Heart right ventricle (tissue), 16 donors: ENCODE measurements around the gene HIGD1C. TPM values are rescaled to one million over a fixed set of nuclear protein-coding genes. Genes with fewer than 3 reads are reported as not detected.

Experiments used
- ATAC-seq, 8 donors: fragments of 200-7000 bp; cut with Tn5 transposase; one replicate each; pipeline ENCODE4 v1.9.1; 2020; ENCODE audit warnings: mild to moderate bottlenecking in 8 of 8, moderate library complexity in 8 of 8, moderate number of reproducible peaks in 1 of 8
- DNase-seq, 2 donors: peaks; one replicate each; pipeline ENCODE4 v3.0.0-alpha.2; 2020
- H3K27ac ChIP-seq, 10 donors: fragments of 200-600 bp; sonication (generic) in 2 of 10; one replicate each; pipeline versions ENCODE4 v1.5.0 to v1.8.0; 2020 to 2022; ENCODE audit warnings: mild to moderate bottlenecking in 3 of 10
- H3K27me3 ChIP-seq, 7 donors: fragments of 200-600 bp; one replicate each; pipeline ENCODE4 v1.8.0; 2021 to 2022; ENCODE audit warnings: mild to moderate bottlenecking in 2 of 7
- H3K36me3 ChIP-seq, 9 donors: fragments of 200-600 bp; sonication (generic) in 1 of 9; one replicate each; pipeline versions ENCODE4 v1.5.0 to v1.8.0; 2020 to 2022; ENCODE audit warnings: mild to moderate bottlenecking in 2 of 9
- H3K4me1 ChIP-seq, 9 donors: fragments of 200-600 bp; sonication (generic) in 1 of 9; one replicate each; pipeline versions ENCODE4 v1.5.0 to v1.8.0; 2020 to 2022; ENCODE audit warnings: mild to moderate bottlenecking in 4 of 9
- H3K4me3 ChIP-seq, 10 donors: fragments of 200-600 bp; sonication (generic) in 2 of 10; one replicate each; pipeline versions ENCODE4 v1.5.0 to v1.8.0; 2020 to 2022; ENCODE audit warnings: mild to moderate bottlenecking in 7 of 10, moderate library complexity in 2 of 10
- H3K9me3 ChIP-seq, 11 donors: fragments of 200-600 bp in 10 of 11; sonication (generic) in 2 of 11; one replicate each; pipeline versions ENCODE4 v1.5.0 to v1.8.0; 2013 to 2022; ENCODE audit warnings: mild to moderate bottlenecking in 2 of 11, control low read depth in 1 of 11, moderate library complexity in 1 of 11
- WGBS, 2 donors: extraction: QIAGEN DNeasy Blood & Tissue Kit; methylation state at CpG; one replicate each; pipeline ENCODE4 v1.1.7; 2013; ENCODE audit warnings: inconsistent platforms in 1 of 2; 5-methylcytosine and 5-hydroxymethylcytosine counted together
- intact Hi-C, 10 donors: fragments of 100-400 bp; cut with DNase I; formaldehyde crosslinking; loops; one replicate each; pipeline versions ENCODE4 v1.11.1 to v1.14.2; 2022
- polyA plus RNA-seq, 2 donors: library from polyadenylated mRNA; stranded (reverse); fragments of 200-250 nt; gene quantifications; one replicate each; pipeline ENCODE4 v1.2.3, GENCODE V29; 2013
- total RNA-seq, 10 donors: library from RNA; stranded (reverse); fragmentation: NEBNext Ultra II Directional in 3 of 10; extraction: Animal tissue kit (Norgen Biotek cat#: 25700) in 3 of 10; gene quantifications; one replicate each; pipeline versions ENCODE4 v1.2.1 to v1.2.4, GENCODE V29; 2021 to 2023
- TF ChIP-seq, protein P1 (sequence below), 9 donors: fragments of 200-600 bp; sonication (generic) in 2 of 9; IDR thresholded peaks; one replicate each; pipeline versions ENCODE4 v1.5.0 to v1.8.0; 2021 to 2022; ENCODE audit warnings: antibody characterized with exemption in 9 of 9, mild to moderate bottlenecking in 5 of 9, moderate library complexity in 1 of 9
- donor health status: Arrhythmogenic right ventricular cardiomyopathy.
- donor health status: ischemic (EF 13 %, LVEDD 7.1; RV severe dilation, severe dysfunction).
- donor health status: healthy with polysubstance abuse.
- donor health status: DM: no; HTN: yes; CAD: no.
- donor health status: DM: no; HTN: no; CAD: no.
- donor health status: ischemic (EF 25% LVEDD 6.9; RV normal size, moderate dysfunction).
- donor health status: ischemic (EF 25% LVEDD 5.7; RV mildly dilated, moderate dysfunction).
- donor health status: healthy.
- donor health status: DM: yes; HTN: yes; CAD: no.
- donor health status: Ischemic cardiomyopathy.
- donor health status: ischemic (EF 35%, LVEDD 5.7; RV mildly dilated, moderate dysfunction).
- donor health status: nonischemic (EF 11% LVEDD 7.7; RV severe dilation, severe dysfunction).
- donor health status: DM: yes; HTN: yes; CAD: no.
- donor health status: PGD.
- donor health status: ischemic (EF 29% LVEDD 5.4; RV normal size, mild dysfunction).
- donor health status: nonischemic (EF 23%, LVEDD 6.1; RV moderate dilation, normal function).

The HIGD1C gene
- total and polyA plus RNA-seq, 12 donors: not detected

DNA sequence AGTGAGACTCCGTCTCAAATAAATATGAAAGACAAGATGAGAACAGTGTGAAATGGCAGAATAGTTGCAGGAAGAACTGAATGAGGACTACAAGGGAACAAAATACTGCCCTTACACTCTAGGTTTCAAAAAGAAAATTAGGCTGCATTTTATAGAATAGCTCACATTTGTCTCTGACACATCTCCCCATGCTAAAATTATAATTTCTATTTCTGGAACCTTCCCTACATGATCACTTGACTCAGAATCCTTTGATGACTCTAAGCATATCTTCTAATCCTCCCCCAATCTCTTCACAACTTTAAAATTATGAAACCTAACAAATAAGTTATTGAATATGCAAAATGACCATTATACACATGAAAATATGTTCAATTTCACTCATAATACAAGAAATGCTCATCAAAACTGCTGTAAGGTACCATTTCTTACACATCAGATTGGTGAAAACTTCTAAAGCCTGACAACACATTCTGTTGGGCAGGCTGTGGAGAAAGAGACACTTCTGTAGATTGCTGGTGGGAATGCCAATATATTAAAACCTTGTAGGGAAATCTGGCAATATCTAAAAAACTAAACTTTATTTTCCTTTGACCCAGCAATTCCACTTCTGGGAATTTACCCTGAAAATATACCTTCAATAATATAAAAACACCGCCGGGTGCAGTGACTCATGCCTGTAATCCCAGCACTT is 4.3 kb upstream of the HIGD1C start:
- ATAC-seq: no peak

DNA sequence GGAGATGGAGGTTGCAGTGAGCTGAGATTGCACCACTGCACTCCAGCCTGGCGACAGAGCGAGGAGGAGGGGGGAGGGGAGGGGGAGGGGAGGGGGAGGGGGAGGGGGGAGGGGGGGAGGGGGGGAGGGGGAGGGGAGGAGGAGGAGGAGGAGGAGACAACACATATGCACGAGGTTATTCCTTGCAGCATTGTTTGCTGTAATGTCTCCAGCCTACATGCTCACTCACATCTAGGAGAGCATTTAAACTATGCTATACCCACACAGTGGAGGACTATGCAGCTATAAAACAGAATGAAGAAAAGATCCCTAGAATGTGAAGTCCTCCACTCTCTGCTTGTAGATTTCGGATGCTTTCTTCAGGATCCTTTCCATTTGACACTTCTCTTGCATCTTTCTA is 3.5 kb upstream of the HIGD1C start:
- no peak for ATAC-seq
- WGBS, 2 donors: 65 to 74% methylated on average over 2 to 4 of the region's 4 CpGs
- Histone ChIP-seq H3K27me3 (no peaks in the 10 kb centered on the region), H3K27ac (no peak overlapping the region), H3K36me3 (no peaks in the 10 kb centered on the region), H3K4me3 (no peak overlapping the region), H3K4me1 (peaks cover 0 to 5% (median 0%) of the 10 kb centered on the region in 9 donors), H3K9me3 (no peaks in the 10 kb centered on the region)
- intact Hi-C loops: no loop called here
- TF ChIP-seq, protein P1, sequence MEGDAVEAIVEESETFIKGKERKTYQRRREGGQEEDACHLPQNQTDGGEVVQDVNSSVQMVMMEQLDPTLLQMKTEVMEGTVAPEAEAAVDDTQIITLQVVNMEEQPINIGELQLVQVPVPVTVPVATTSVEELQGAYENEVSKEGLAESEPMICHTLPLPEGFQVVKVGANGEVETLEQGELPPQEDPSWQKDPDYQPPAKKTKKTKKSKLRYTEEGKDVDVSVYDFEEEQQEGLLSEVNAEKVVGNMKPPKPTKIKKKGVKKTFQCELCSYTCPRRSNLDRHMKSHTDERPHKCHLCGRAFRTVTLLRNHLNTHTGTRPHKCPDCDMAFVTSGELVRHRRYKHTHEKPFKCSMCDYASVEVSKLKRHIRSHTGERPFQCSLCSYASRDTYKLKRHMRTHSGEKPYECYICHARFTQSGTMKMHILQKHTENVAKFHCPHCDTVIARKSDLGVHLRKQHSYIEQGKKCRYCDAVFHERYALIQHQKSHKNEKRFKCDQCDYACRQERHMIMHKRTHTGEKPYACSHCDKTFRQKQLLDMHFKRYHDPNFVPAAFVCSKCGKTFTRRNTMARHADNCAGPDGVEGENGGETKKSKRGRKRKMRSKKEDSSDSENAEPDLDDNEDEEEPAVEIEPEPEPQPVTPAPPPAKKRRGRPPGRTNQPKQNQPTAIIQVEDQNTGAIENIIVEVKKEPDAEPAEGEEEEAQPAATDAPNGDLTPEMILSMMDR (IDR thresholded peaks at IDR 0.05): no peak
- no peak for DNase-seq

More for the DNA sequence above, 4.3 kb upstream of the HIGD1C start:
- H3K27ac ChIP-seq: no peak overlapping the region
- no peak for DNase-seq
- peaks cover 0 to 5% (median 0%) of the 10 kb centered on the region in 9 donors for H3K4me1 ChIP-seq
- 95 to 96% methylated on average over 3 of the region's 3 CpGs for WGBS, 2 donors
- H3K9me3 ChIP-seq: no peaks in the 10 kb centered on the region
- intact Hi-C loops: no loop called here
- no peak overlapping the region for H3K4me3 ChIP-seq
- TF ChIP-seq, protein P1 (IDR thresholded peaks at IDR 0.05): no peak
- no peaks in the 10 kb centered on the region for H3K27me3 ChIP-seq
- no peaks in the 10 kb centered on the region for H3K36me3 ChIP-seq

DNA sequence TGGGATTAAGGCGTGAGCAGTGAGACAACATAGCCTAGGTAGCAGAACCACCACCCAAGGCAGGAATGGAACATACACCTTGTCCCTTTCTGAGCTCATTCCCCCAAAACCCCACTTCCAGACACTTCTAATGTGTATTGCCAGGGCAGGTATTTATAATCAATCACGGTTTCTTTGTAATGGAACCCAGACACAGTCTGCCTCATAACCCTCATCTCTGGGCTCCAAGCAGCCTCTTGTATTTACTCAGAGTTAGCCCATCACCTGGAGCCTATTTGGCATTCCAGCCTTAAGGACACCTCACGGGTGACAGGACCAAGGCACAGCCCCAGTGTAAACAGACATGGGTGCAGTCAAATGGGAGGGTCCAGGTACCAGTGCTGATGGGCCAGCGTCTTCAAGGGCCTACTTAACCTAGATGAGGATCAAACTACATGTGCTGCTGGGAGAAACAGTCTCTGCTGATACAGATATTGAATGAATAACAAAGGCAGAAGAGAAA is 2.5 kb upstream of the HIGD1C start:
- H3K9me3 ChIP-seq: no peaks in the 10 kb centered on the region
- 97 to 98% methylated on average over 4 of the region's 4 CpGs for WGBS, 2 donors
- no peak overlapping the region for H3K4me3 ChIP-seq
- TF ChIP-seq, protein P1 (IDR thresholded peaks at IDR 0.05): no peak
- H3K27ac ChIP-seq: no peak overlapping the region
- H3K27me3 ChIP-seq: no peaks in the 10 kb centered on the region
- no peak for ATAC-seq
- DNase-seq: no peak
- H3K4me1 ChIP-seq: peaks cover 0 to 5% (median 0%) of the 10 kb centered on the region in 9 donors
- intact Hi-C loops: no loop called here
- no peaks in the 10 kb centered on the region for H3K36me3 ChIP-seq

DNA sequence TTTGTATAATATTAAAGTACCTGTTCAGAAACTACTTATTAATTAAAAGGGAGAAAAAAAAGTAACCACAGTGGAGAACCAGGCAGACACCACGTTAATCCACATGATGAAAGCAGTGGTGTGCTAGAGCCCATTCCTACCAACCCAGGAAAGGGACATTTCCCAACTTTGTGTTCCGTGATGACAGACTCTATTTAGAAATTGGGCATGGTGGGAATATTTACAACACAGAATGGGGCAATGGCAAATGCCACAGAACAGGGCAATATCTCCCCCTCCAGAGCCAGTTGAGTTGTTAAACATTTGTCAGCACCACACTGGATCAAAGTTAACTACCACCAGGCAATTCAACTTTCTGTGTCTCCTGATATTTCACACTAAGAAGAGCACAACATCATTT is 1.2 kb upstream of the HIGD1C start:
- H3K4me3 ChIP-seq: no peak overlapping the region
- no peaks in the 10 kb centered on the region for H3K9me3 ChIP-seq
- WGBS, 2 donors: 86 to 95% methylated on average over 2 of the region's 2 CpGs
- H3K4me1 ChIP-seq: peaks cover 0 to 5% (median 0%) of the 10 kb centered on the region in 9 donors
- ATAC-seq (peak in 1 of 8 donors; percentile 15), DNase-seq (no peak)
- no peaks in the 10 kb centered on the region for H3K36me3 ChIP-seq
- no peak overlapping the region for H3K27ac ChIP-seq
- intact Hi-C loops: no loop called here
- TF ChIP-seq, protein P1 (IDR thresholded peaks at IDR 0.05): no peak
- H3K27me3 ChIP-seq: no peaks in the 10 kb centered on the region
